Measurements from ENCODE around the gene PNMA1. TPM values are rescaled to one million over a fixed set of nuclear protein-coding genes. Genes with fewer than 3 reads are reported as not detected.

The PNMA1 gene
- total and polyA plus RNA-seq, 2 of the 13 experiments (the other 11 are each of a cell fraction or from before 2014, with no cell fraction given) = 7.0 to 8.3 TPM

GRCh38 chr14:73758392-73759182 is 44.4 kb upstream of the PNMA1 start (continued):
- TF ChIP-seq REST (IDR thresholded peaks at IDR 0.05; ENCODE audit: borderline replicate concordance in 1 of 2, low read depth in 1 of 2, low read length in 2 of 2) (no peak), GABPA (IDR thresholded peaks at IDR 0.05; ENCODE audit: low read depth, low read length) (no peak), GABPA (CRISPR knock-in tag; IDR thresholded peaks at IDR 0.05; ENCODE audit: low read depth) (no peak), POGK (CRISPR knock-in tag; conservative IDR thresholded peaks at IDR 0.05) (peak; percentile 66; the same call in 1 of the 2 replicates), FOXJ3 (CRISPR knock-in tag; IDR thresholded peaks at IDR 0.05; ENCODE audit: borderline replicate concordance) (no peak), ZNF331 (CRISPR knock-in tag; IDR thresholded peaks at IDR 0.05) (0 out of 2 replicates have a peak, but pooled peaks have one; percentile 27), ZNF382 (CRISPR knock-in tag; IDR thresholded peaks at IDR 0.05; ENCODE audit: borderline replicate concordance) (no peak), ZNF580 (CRISPR knock-in tag; IDR thresholded peaks at IDR 0.05; ENCODE audit: borderline replicate concordance, low read depth) (no peak), ZNF749 (CRISPR knock-in tag; IDR thresholded peaks at IDR 0.05; ENCODE audit: borderline replicate concordance) (no peak), E2F1 (CRISPR knock-in tag; IDR thresholded peaks at IDR 0.05) (no peak), ZNF280B (CRISPR knock-in tag; IDR thresholded peaks at IDR 0.05; ENCODE audit: borderline replicate concordance) (no peak), ARID2 (CRISPR knock-in tag; IDR thresholded peaks at IDR 0.05; ENCODE audit: borderline replicate concordance) (no peak), ZNF83 (CRISPR knock-in tag; IDR thresholded peaks at IDR 0.05; ENCODE audit: borderline replicate concordance) (no peak), NFIC (IDR thresholded peaks at IDR 0.05; ENCODE audit: low read length) (no peak), SETDB1 (CRISPR knock-in tag; IDR thresholded peaks at IDR 0.05; ENCODE audit: borderline replicate concordance) (no peak), ZHX1 (CRISPR knock-in tag; IDR thresholded peaks at IDR 0.05; ENCODE audit: low read depth) (no peak), POLR2AphosphoS5 (IDR thresholded peaks at IDR 0.05; ENCODE audit: low read depth, low read length) (no peak)

All from HepG2 (cell line).